ENCODE measurements around the gene ACBD6.

The ACBD6 gene

GRCh38 chr1:180267211-180267561, 235.2 kb downstream of the ACBD6 start:
- DNase-seq, result no peak

GRCh38 chr1:180266275-180267210, 235.8 kb downstream of the ACBD6 start:
- no peak for DNase-seq

DNA sequence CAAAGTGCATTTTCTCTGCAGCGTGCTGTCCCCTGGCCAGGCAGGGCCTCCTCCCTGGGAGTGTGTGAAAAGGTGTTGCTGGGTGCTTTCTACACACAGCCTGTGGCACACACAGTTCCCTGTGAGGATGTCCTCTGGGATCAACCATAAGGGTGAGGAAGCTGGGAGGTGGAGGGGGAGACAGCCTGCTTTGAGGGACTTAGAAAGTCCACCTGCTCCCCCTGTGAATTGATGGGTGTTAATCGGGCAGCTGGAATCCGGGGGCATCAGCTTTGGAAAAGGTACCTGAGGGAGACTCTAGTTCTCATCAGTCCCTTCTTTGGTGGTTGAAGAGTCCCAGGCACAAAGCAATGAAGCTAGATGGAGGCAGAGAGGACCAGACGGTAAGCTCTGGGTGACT, 236.5 kb downstream of the ACBD6 start:
- DNase-seq, result no peak

DNA sequence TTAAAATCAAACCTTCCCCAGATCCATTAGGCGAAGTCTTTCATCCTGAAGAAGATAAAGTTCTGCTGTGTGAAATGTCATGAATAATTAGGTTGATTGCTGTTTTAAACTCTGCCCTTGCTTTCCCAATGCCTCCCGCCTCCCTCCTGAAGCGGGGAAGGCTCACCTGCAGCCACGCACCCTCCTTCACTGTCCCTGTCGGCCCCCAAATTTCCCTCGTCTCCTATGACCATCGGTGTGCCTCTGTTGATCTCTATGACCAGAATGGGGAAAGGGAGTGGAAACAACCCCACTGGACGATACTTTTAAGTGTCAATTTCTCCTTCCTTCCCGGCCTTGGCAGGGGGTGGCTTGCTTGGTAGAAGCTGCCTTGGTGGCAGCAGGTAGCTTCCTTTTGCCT, 237.2 kb downstream of the ACBD6 start:
- no peak for DNase-seq

GRCh38 chr1:180264595-180264994, 237.8 kb downstream of the ACBD6 start:
- DNase-seq, result no peak

DNA sequence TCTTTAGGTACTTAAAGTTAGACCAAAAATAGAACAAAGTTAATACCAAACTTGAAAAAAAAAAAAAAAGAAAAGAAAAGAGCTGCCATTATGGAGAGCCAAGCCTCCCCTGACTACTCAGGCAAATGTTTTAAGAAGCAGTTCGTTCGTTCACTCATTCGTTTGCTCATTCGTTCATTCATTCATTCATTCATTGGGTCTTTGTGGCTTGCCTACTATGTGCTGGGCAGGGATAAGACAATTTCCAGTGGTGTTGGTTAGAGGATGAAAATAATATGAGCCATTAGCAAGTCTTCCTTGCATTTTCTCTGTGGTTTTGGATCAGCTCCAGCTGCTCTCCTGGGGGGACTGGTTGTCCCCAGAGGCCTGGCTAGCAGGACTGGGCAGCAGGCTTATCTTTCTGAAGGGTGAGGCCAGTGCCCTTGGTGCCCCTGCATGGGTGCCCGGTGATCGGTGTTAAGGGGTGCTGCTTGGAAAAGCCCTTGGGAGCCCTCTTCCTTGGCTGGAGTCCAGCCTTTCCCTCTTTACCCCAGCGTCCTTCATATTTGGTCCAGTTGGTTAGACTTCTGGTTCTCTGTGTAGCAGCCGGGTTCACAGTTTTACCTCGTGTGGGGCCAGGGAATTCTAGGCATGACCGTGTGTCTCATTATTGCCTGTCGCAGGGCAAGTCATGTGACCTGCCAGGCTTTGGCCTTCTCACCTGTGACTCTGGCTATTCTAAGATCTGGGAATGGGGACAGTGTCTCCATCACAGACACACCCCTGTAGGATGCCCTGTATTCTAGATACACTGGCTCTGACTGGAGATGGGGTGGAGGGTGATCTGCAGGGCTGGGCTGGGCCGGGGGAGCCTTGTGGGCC, 239.5 kb downstream of the ACBD6 start:
- no peak for DNase-seq

DNA sequence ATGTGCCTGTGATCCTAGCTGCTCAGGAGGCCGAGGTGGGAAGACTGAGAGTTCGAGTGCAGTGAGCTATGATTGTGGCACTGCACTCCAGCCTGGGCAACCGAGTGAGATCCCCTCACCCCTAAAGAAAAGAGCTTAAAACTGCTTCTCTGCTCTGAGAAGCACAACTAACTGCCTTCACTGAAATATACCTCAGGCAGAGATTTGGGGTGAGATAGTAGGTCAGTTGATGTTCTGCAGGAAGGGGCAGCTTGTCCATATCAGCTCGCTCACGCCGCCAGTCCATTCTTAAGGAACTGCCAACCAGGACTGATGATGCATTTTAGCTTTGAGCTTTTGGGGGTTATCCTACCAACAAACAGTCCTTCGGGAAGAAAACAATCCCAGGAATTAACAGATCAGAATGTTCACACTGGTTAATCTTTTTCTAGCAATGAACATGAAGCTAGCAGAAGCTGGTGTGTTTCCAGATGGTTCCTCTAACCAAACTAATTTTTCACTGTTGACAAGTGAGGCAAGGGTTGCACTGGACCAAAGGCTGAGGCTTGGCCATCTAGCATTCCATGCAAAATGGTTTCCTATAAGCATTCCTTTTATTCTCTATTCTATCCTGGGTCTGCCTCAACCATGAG, 240.7 kb downstream of the ACBD6 start:
- no peak for DNase-seq

GRCh38 chr1:180261030-180261429, 241.3 kb downstream of the ACBD6 start:
- no peak for DNase-seq

- DNase-seq, result no peak
Measured at GRCh38 chr1:180260541-180260940, 241.8 kb downstream of the ACBD6 start.

DNA sequence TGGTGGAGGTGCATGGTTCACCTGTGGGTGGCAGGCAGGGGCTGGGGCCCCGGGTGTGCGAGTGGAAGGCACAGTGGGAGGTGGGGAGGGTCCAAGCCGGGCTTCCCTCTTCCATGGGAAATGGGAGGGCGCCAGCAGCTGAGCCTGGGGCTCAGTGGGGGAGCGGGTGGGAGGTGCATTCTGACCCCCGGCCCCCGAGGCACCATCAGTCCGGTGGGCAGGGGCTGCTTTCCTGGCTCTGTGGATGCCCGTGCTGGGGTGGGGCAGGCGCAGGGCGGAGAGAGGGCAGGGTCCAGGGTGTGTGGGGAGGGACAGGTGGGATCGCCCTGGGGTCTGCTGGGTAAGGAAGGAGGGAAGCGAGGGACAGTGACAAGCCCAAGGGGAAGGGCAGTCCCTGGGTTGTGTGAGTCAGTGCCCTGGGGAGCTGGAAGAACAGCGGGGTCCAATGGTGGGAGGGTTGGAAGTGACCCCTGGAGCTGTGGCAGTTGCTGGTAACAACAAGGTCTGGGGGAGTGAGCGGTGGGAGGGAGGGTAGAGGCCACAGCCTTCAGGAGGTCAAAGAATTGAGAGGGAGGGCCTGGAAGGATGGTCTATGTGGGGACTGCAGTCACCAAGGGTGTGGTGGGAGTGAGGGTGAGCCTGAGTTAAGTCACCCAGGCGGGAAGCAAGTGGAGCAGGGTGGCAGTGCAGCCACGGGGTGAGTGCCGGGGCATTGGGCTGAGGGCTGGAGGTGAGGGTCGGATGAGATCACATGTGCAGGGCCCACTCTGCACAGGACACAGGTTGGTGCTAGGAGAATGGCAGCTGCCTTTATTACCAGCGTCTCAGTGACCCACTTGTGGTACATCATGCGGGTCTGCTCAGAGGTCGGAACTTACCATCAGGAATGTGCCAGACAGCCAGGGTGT, 242.7 kb downstream of the ACBD6 start:
- DNase-seq, result no peak

DNA sequence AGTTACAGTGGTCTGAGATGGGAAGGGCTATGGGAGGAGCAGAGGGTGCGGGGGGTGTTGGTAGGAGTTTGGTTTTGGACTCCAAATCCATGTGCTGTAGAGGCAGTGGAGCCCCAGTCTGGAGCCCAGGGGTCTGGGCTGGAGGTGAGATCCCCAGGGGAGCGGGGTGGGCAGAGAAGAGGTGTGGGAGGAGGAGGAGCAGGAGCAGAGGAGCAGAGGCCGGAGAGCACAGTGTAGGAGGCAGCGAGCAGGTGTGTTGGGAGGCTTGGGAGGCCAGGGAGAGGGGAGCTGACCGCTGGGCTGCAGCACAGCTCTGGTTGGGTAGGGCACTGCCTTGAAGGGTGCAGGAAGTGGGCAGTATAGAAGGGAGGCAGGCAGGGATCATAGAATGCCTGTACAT, 243.4 kb downstream of the ACBD6 start:
- no peak for DNase-seq

GRCh38 chr1:180258290-180258689, 244.1 kb downstream of the ACBD6 start:
- DNase-seq, result no peak

DNA sequence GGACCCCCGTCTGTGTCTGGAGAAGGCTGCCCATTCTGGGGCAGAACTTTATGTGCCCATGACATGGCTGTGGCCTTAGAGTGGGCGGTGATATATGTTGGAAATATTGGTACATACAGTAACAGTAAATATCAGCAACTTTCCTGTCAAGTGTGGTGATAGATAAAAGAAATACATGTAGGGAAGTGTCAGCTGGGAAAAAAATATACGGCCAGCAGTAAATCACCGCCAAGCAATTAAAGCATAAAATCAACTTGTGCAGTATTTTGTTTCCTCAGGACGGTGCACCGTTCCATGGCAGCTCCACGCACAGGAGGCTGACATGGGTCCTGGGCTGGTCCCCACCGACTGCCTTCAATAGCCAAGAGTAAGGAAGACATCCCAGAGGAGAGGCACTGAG, 244.9 kb downstream of the ACBD6 start:
- DNase-seq, result no peak

DNA sequence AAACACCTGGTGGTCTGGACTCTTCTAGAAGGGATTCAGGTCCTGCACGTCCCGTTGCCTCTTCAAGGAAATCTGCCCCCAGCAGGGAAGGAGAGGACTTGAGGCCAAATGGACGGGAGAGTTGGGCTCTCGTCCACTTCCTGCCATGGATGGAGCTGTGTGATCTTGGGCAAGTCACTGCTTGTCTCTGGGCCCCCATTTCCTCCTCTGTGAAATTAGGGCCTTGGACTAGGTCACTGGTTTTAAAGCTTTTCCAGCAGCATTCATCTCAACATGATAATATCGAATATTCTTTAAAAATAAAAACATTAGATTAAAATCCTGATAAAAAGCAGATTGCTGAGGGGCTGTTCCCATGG, 245.4 kb downstream of the ACBD6 start:
- DNase-seq, result no peak

DNA sequence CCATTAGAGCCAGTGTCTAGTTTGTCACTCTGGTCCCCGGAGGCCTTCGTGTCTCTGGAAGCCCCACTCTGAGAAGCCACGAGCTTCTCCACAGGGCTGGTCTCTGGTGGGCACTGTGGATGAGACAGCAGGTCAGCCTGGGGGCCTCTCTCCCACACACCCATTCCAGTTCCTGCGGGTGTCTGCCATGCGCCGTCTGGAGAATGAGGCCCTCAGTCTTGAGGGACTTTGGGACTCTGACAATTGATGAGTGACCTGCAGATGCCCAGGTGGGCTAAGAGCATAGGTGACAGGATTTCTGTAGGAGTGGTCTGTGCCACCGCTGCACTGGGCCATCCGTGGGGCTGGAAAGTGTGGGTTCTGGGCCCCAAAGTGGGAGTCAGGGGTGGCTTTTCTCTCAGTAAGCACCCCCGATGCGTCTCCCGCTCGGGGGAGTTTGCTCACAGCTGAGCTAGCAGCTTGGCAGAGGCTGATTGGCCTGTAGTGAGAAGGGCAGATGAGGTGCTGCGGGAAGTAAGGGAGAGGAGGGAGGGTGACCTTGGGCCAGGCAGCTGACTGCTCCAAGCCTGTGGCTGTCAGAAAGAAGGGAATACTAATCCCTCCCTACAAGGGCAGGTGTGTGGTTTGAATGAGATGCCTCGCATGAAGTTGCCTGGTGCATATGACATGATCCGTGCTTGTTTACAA, 245.9 kb downstream of the ACBD6 start:
- DNase-seq, result no peak

- DNase-seq, result no peak
Measured at GRCh38 chr1:180255536-180256340, 246.6 kb downstream of the ACBD6 start.

DNA sequence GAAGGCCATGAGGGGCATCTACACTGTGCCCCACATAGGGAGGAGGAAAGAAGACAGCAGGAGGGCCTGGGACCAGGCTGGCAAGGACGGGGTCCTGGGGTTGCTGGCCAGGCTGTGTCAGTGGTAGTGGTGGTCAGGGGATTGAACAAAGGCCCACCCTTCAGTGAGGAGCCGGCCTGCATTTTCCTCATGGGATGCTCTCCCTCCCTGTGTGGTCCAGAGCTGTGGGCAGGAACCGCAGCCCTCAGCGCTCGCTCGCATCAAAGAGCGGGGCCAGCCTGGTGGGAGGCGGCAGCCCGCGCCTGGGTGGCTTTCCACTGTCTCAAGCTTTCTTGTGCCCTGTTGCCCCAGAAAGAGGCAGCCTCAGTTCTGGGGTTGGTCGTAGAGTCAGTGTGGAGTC, 247.5 kb downstream of the ACBD6 start:
- DNase-seq, result no peak

DNA sequence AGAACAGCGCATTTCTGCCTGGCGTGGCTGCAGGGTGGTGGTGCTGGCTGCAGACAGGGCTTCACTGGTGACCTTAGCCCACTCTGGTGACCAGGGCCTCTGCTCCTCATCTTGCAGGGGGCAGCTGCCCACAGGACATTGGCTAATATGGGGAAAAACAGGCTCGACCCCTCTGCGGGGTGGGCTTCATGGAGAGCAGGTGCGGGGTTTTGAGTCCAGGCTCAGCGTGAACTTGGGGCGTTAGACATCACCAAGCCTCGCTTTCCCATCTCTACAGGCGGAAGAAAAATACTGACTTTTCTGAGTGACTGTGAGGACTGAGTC, 247.9 kb downstream of the ACBD6 start:
- no peak for DNase-seq

GRCh38 chr1:180253585-180254495, 248.5 kb downstream of the ACBD6 start:
- no peak for DNase-seq

All from activated naive CD4-positive, alpha-beta T cell treated with anti-CD3 and anti-CD28 coated beads, Interleukin-2, amount 50 U/mL, for 16 hours (primary cell).